HepG2 (cell line): Measurements from ENCODE around the gene RAB23.

Experiments used
- ELF1 ChIP-seq: sonication (generic); formaldehyde crosslinking; IDR thresholded peaks from 2 replicates; pipeline ENCODE4 v1.4.0; 2020; ENCODE audit warnings: missing genetic modification reagents
- MAF1 ChIP-seq: sonication (generic); formaldehyde crosslinking; IDR thresholded peaks from 2 replicates; pipeline ENCODE4 v1.5.0; 2020; ENCODE audit warnings: missing genetic modification reagents, borderline replicate concordance

- TF ChIP-seq ELF1 (no peak), MAF1 (CRISPR knock-in tag) (no peak)
Observed at GRCh38 chr6:57210060-57210459, 12.0 kb downstream of the RAB23 start.
